DND-41 (cell line): ENCODE data around the gene RBM23.

Source experiments
- ATAC-seq: fragments of 200-7000 bp; cut with Tn5 transposase; 3 replicates; pipeline ENCODE4 v1.9.1; 2021; ENCODE audit warnings: low read depth; ENCODE audit not compliant: insufficient read depth
- DNase-seq: peaks from one replicate; pipeline ENCODE4 v3.0.0-alpha.2; 2020
- H2AFZ ChIP-seq: 2 replicates; pipeline ENCODE4 v1.6.0; 2012; ENCODE audit warnings: low read depth, low read length
- H3K27ac ChIP-seq: 2 replicates; pipeline ENCODE4 v1.5.1; 2012; ENCODE audit warnings: low read length, inconsistent platforms
- H3K27me3 ChIP-seq: fragments of 200-600 bp; sonication (generic); 2 replicates; pipeline ENCODE4 v1.6.0; 2012; ENCODE audit warnings: low read length, mild to moderate bottlenecking, inconsistent platforms; ENCODE audit not compliant: insufficient read depth, poor library complexity
- H3K36me3 ChIP-seq: 2 replicates; pipeline ENCODE4 v1.5.1; 2012; ENCODE audit warnings: low read length, inconsistent platforms; ENCODE audit not compliant: insufficient read depth
- H3K4me1 ChIP-seq: 2 replicates; pipeline ENCODE4 v1.5.1; 2012; ENCODE audit warnings: mild to moderate bottlenecking, low read length; ENCODE audit not compliant: insufficient read depth
- H3K4me2 ChIP-seq: 2 replicates; pipeline ENCODE4 v1.6.0; 2012; ENCODE audit warnings: mild to moderate bottlenecking, moderate library complexity, low read length, inconsistent platforms; ENCODE audit not compliant: insufficient read depth
- H3K4me3 ChIP-seq, 2 experiments: fragments of 200-600 bp in 1 of 2; shearing (Covaris generic) in 1 of 2; 2 replicates each; pipeline ENCODE4 v1.5.1; 2012 to 2016; ENCODE audit warnings: inconsistent platforms in 2 of 2, low read length in 2 of 2, mild to moderate bottlenecking in 2 of 2, low read depth in 1 of 2, moderate library complexity in 1 of 2
- H3K79me2 ChIP-seq: 2 replicates; pipeline ENCODE4 v1.6.0; 2012; ENCODE audit warnings: low read length, inconsistent platforms; ENCODE audit not compliant: insufficient read depth
- H3K9ac ChIP-seq: 2 replicates; pipeline ENCODE4 v1.6.0; 2012; ENCODE audit warnings: low read depth, mild to moderate bottlenecking, inconsistent platforms, low read length, moderate library complexity
- H3K9me3 ChIP-seq: 2 replicates; pipeline ENCODE4 v1.5.1; 2012; ENCODE audit warnings: low read length, moderate library complexity, mild to moderate bottlenecking, inconsistent platforms; ENCODE audit not compliant: insufficient read depth, severe bottlenecking
- H4K20me1 ChIP-seq: 2 replicates; pipeline ENCODE4 v1.6.0; 2012; ENCODE audit warnings: low read length; ENCODE audit not compliant: insufficient read depth
- EZH2 ChIP-seq: IDR thresholded peaks from 3 replicates; pipeline ENCODE4 v1.6.1; 2012; ENCODE audit warnings: borderline replicate concordance, low read depth, mild to moderate bottlenecking, moderate library complexity, low read length, inconsistent platforms; ENCODE audit not compliant: severe bottlenecking
- TF ChIP-seq, protein P1 (sequence below): IDR thresholded peaks from 2 replicates; pipeline ENCODE4 v1.5.1; 2012; ENCODE audit warnings: borderline replicate concordance, low read length, moderate library complexity, mild to moderate bottlenecking; ENCODE audit not compliant: poor library complexity, severe bottlenecking; ENCODE audit errors: extremely low read depth

The RBM23 gene

DNA sequence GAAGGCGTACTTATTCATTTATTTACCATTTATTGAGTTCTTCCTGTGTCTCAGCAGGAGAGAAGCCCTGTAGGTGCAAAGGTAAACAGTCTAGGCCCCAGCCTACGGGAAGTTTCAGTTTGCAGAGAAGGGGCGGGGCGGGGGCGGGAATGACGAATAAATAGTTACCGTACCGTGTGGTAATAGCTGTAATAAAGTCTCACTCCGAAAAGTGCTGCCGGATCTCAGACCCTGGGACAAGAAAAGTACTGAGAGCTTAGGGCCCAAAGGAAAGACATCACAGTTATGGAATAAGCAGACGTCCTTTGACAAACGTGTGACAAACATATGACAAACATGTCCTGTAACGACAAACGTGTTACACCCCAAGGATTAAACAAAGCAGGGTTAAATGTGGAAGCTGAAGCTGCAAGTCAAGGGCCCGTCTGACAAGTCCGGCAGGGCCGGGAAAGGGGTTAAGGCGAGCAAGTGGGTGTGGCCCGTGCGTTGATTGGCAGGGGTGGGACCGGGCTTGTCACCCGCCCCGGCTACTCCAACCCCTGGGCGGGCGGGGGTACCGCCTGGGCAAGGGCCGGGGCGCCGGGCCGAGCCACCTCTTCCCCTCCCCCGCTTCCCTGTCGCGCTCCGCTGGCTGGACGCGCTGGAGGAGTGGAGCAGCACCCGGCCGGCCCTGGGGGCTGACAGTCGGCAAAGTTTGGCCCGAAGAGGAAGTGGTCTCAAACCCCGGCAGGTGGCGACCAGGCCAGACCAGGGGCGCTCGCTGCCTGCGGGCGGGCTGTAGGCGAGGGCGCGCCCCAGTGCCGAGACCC, 47.5 kb downstream of the RBM23 start, which contains the start of gene LRP10:
Gene LRP10, plus strand, starts transcription at position 517 of the 809 bp plus-strand sequence. CDS start 564 bp downstream, outside the sequence.
- Histone ChIP-seq H3K27me3 (no peaks in the 10 kb centered on the region), H3K79me2 (no peaks in the 10 kb centered on the region), H3K4me1 (peaks cover 24% of the 10 kb centered on the region), H3K4me3 (peak within 1 kb of the TSS; percentile 51 to 62), H3K9ac (peak within 1 kb of the TSS; percentile 64), H3K36me3 (peaks cover 8% of the 10 kb centered on the region; the same call in 1 of the 2 replicates), H3K4me2 (peak within 1 kb of the TSS; percentile 67), H4K20me1 (peaks cover 23% of the 10 kb centered on the region), H3K27ac (peak within 1 kb of the TSS; percentile 81), H3K9me3 (no peaks in the 10 kb centered on the region), H2AFZ (peak within 1 kb of the TSS; percentile 78)
- ATAC-seq (peak; percentile 73), DNase-seq (peak; percentile 52)
- TF ChIP-seq EZH2 = no peak

DNA sequence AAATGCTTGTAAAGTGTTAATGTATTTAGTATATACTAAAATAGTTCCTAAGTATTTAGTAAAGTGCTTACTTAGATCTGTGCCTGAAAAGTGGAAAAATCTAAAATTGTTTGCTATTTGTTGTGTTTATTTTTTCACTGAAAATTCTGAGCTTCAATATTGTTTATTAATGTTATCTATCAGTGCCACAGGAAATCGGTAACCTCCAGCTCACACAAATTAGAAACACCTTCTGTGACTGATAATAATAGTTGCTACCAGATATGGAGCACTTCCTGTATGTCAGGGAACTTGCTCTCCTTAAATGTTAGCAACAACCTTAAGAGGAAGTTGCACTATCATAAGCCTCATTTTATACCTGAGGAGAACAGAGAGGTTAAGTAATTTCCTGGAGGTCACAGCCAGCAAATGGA, 48.1 kb downstream of the RBM23 start:
- H3K9ac ChIP-seq = peak overlapping the region; percentile 64

DNA sequence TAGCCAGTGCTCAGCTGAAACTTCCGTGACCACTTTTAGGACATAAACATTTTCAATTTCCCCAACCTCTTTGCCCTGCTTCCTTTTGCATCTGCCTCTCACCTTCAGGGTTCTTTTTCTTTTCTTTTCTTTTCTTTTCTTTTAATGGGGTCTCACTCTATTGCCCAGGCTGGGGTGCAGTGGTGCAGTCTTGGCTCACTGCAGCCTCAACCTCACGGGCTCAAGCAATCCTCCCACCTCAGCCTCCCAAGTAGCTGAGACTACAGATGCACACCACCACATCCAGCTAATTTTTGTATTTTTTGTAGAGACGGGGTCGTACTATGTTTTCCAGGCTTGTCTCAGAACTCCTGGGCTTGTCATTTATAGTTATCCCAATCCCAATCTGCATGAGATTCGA, 52.1 kb downstream of the RBM23 start:
- Histone ChIP-seq H3K36me3 (no peaks in the 10 kb centered on the region), H3K4me3 (no peak overlapping the region), H3K9me3 (no peaks in the 10 kb centered on the region), H3K27me3 (peaks cover 4% of the 10 kb centered on the region), H3K4me2 (no peak overlapping the region), H3K27ac (no peak overlapping the region), H3K4me1 (peaks cover 16% of the 10 kb centered on the region; the same call in 1 of the 2 replicates), H3K79me2 (no peaks in the 10 kb centered on the region), H3K9ac (no peak overlapping the region), H2AFZ (no peak overlapping the region), H4K20me1 (no peaks in the 10 kb centered on the region)
- no peak for DNase-seq
- no peak for ATAC-seq
- TF ChIP-seq, protein P1, sequence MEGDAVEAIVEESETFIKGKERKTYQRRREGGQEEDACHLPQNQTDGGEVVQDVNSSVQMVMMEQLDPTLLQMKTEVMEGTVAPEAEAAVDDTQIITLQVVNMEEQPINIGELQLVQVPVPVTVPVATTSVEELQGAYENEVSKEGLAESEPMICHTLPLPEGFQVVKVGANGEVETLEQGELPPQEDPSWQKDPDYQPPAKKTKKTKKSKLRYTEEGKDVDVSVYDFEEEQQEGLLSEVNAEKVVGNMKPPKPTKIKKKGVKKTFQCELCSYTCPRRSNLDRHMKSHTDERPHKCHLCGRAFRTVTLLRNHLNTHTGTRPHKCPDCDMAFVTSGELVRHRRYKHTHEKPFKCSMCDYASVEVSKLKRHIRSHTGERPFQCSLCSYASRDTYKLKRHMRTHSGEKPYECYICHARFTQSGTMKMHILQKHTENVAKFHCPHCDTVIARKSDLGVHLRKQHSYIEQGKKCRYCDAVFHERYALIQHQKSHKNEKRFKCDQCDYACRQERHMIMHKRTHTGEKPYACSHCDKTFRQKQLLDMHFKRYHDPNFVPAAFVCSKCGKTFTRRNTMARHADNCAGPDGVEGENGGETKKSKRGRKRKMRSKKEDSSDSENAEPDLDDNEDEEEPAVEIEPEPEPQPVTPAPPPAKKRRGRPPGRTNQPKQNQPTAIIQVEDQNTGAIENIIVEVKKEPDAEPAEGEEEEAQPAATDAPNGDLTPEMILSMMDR = no peak
- no peak for TF ChIP-seq EZH2

More for the DNA sequence above, 48.1 kb downstream of the RBM23 start:
- Histone ChIP-seq H4K20me1 (peaks cover 17% of the 10 kb centered on the region), H2AFZ (peak overlapping the region; percentile 78), H3K36me3 (peaks cover 2% of the 10 kb centered on the region; the same call in 1 of the 2 replicates), H3K9me3 (no peaks in the 10 kb centered on the region), H3K79me2 (no peaks in the 10 kb centered on the region), H3K27ac (peak overlapping the region; percentile 81), H3K4me2 (peak overlapping the region; percentile 67), H3K27me3 (peaks cover 2% of the 10 kb centered on the region), H3K4me3 (peak overlapping the region; percentile 51 to 62; a peak in 3 of 4 replicates), H3K4me1 (peaks cover 24% of the 10 kb centered on the region)
- no peak for TF ChIP-seq EZH2
- TF ChIP-seq, protein P1 = no peak
- no peak for DNase-seq
- peak; percentile 20; the same call in 1 of the 3 replicates for ATAC-seq
